Panc1 (cell line): ENCODE results near the gene MTA1. TPM values are rescaled to one million over a fixed set of nuclear protein-coding genes. Genes with fewer than 3 reads are reported as not detected.

ENCODE experiments used
- ATAC-seq: fragments of 200-7000 bp; cut with Tn5 transposase; 2 replicates; pipeline ENCODE4 v1.9.1; 2020; ENCODE audit warnings: mild to moderate bottlenecking, moderate library complexity
- BruUV-seq: library from RNA; stranded (reverse); fragments of 400-500 nt; replicated peaks from 2 replicates; lab custom pipeline; 2021; lab: Mats Ljungman, UMichigan
- CTCF ChIA-PET: fragments of 300-600 bp; sonication (Branson Sonifier 250); formaldehyde crosslinking; loops from one replicate; lab custom pipeline; 2022; ENCODE audit warnings: antibody characterized with exemption; lab: Charles Lee
- POLR2A ChIA-PET: fragments of 300-600 bp; sonication (Branson Sonifier 250); formaldehyde crosslinking; loops from one replicate; lab custom pipeline; 2022; ENCODE audit warnings: antibody characterized with exemption; lab: Charles Lee
- DNase-seq: peaks from one replicate; pipeline ENCODE4 v3.0.0-alpha.2; 2010; ENCODE audit warnings: low read depth, low spot score
- H3K27ac ChIP-seq: 2 replicates; pipeline ENCODE4 v1.5.1; 2011; ENCODE audit warnings: mild to moderate bottlenecking, low read length, inconsistent platforms
- H3K27me3 ChIP-seq: fragments of 200-500 bp; sonication (Bioruptor generic); 2 replicates; pipeline ENCODE4 v1.6.0; 2014; ENCODE audit warnings: low read length, inconsistent platforms; ENCODE audit not compliant: control insufficient read depth, insufficient read depth
- H3K36me3 ChIP-seq: fragments of 200-500 bp; sonication (Bioruptor generic); 2 replicates; pipeline ENCODE4 v1.5.1; 2014; ENCODE audit warnings: inconsistent platforms, mild to moderate bottlenecking, low read length, moderate library complexity; ENCODE audit not compliant: control insufficient read depth, insufficient read depth
- H3K4me1 ChIP-seq: 2 replicates; pipeline ENCODE4 v1.5.1; 2011; ENCODE audit warnings: inconsistent platforms, mild to moderate bottlenecking, low read length, moderate library complexity; ENCODE audit not compliant: control insufficient read depth, insufficient read depth
- H3K4me3 ChIP-seq, 2 experiments: 2 replicates each; pipeline ENCODE4 v1.5.1; 2011 to 2012; ENCODE audit warnings: low read depth in 2 of 2, low read length in 2 of 2, mild to moderate bottlenecking in 2 of 2, inconsistent platforms in 1 of 2, moderate library complexity in 1 of 2
- H3K9me3 ChIP-seq: fragments of 200-500 bp; sonication (Bioruptor generic); 2 replicates; pipeline ENCODE4 v1.5.1; 2014; ENCODE audit warnings: low read depth, mild to moderate bottlenecking, inconsistent platforms, low read length, moderate library complexity; ENCODE audit not compliant: control insufficient read depth, insufficient read depth
- POLR2AphosphoS5 ChIP-seq: IDR thresholded peaks from 2 replicates; pipeline ENCODE4 v1.6.1; 2012; ENCODE audit warnings: mild to moderate bottlenecking, low read depth, low read length, moderate library complexity
- SIN3A ChIP-seq: IDR thresholded peaks from 2 replicates; pipeline ENCODE4 v1.6.1; 2012; ENCODE audit warnings: low read depth, mild to moderate bottlenecking, low read length, moderate library complexity, borderline replicate concordance; ENCODE audit not compliant: insufficient read depth
- TCF7L2 ChIP-seq: IDR thresholded peaks from 2 replicates; pipeline ENCODE4 v1.6.1; 2011; ENCODE audit warnings: mild to moderate bottlenecking, low read depth, low read length, inconsistent platforms
- in situ Hi-C: cut with HindIII; loops from 2 replicates; pipeline ENCODE4 v1.10.0; 2016; ENCODE audit warnings: low sequenced_read_pairs, low pct_unique_long_range_greater_than_20kb
- intact Hi-C: fragments of 100-400 bp; cut with micrococcal nuclease; formaldehyde crosslinking; loops from one replicate; pipeline ENCODE4 v1.10.0; 2022; ENCODE audit not compliant: unreplicated experiment
- total RNA-seq: library from RNA; stranded (reverse); gene quantifications from one replicate; pipeline ENCODE4 v1.2.1, GENCODE V29; 2021; ENCODE audit not compliant: unreplicated experiment
- TF ChIP-seq, protein P1 (sequence below), 2 experiments: IDR thresholded peaks; 2 replicates each; pipeline ENCODE4 v1.6.1; 2011 to 2012; ENCODE audit warnings: low read depth in 2 of 2, control low read depth in 1 of 2, low read length in 1 of 2, mild to moderate bottlenecking in 1 of 2, moderate library complexity in 1 of 2; ENCODE audit not compliant: insufficient read depth in 1 of 2
- TF ChIP-seq, protein P2 (sequence below): fragments of 450-650 bp; IDR thresholded peaks from 2 replicates; pipeline ENCODE4 v1.5.1; 2017; ENCODE audit warnings: mild to moderate bottlenecking

The MTA1 gene
- total RNA-seq, 1 experiment from 2014 or later: 105 TPM

GRCh38 chr14:105392131-105393090 lies 27.2 kb upstream of the MTA1 start:
- Histone ChIP-seq H3K9me3 (no peaks in the 10 kb centered on the region), H3K27me3 (no peaks in the 10 kb centered on the region), H3K36me3 (no peaks in the 10 kb centered on the region), H3K4me1 (no peaks in the 10 kb centered on the region; the same call in 1 of the 2 replicates), H3K27ac (no peak overlapping the region), H3K4me3 (no peak overlapping the region)
- in situ Hi-C loops: no loop called here
- intact Hi-C loops: no loop called here
- ChIA-PET CTCF (interaction anchor here (0.6 kb wide), 1 partner anchor 880 kb away, joined by 5 read pairs; no protein-coding TSS in a partner anchor), POLR2A (interaction anchor here (0.6 kb wide), 1 partner anchor 16 kb away, joined by 4 read pairs; no protein-coding TSS in a partner anchor)
- ATAC-seq (no peak), DNase-seq (no peak)
- TF ChIP-seq SIN3A (no peak), TCF7L2 (no peak), POLR2AphosphoS5 (no peak)
- TF ChIP-seq, protein P1, sequence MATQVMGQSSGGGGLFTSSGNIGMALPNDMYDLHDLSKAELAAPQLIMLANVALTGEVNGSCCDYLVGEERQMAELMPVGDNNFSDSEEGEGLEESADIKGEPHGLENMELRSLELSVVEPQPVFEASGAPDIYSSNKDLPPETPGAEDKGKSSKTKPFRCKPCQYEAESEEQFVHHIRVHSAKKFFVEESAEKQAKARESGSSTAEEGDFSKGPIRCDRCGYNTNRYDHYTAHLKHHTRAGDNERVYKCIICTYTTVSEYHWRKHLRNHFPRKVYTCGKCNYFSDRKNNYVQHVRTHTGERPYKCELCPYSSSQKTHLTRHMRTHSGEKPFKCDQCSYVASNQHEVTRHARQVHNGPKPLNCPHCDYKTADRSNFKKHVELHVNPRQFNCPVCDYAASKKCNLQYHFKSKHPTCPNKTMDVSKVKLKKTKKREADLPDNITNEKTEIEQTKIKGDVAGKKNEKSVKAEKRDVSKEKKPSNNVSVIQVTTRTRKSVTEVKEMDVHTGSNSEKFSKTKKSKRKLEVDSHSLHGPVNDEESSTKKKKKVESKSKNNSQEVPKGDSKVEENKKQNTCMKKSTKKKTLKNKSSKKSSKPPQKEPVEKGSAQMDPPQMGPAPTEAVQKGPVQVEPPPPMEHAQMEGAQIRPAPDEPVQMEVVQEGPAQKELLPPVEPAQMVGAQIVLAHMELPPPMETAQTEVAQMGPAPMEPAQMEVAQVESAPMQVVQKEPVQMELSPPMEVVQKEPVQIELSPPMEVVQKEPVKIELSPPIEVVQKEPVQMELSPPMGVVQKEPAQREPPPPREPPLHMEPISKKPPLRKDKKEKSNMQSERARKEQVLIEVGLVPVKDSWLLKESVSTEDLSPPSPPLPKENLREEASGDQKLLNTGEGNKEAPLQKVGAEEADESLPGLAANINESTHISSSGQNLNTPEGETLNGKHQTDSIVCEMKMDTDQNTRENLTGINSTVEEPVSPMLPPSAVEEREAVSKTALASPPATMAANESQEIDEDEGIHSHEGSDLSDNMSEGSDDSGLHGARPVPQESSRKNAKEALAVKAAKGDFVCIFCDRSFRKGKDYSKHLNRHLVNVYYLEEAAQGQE (IDR thresholded peaks at IDR 0.05; ENCODE audit: insufficient read depth in 1 of 2, low read depth in 2 of 2, low read length in 1 of 2): no peak
- TF ChIP-seq, protein P2, sequence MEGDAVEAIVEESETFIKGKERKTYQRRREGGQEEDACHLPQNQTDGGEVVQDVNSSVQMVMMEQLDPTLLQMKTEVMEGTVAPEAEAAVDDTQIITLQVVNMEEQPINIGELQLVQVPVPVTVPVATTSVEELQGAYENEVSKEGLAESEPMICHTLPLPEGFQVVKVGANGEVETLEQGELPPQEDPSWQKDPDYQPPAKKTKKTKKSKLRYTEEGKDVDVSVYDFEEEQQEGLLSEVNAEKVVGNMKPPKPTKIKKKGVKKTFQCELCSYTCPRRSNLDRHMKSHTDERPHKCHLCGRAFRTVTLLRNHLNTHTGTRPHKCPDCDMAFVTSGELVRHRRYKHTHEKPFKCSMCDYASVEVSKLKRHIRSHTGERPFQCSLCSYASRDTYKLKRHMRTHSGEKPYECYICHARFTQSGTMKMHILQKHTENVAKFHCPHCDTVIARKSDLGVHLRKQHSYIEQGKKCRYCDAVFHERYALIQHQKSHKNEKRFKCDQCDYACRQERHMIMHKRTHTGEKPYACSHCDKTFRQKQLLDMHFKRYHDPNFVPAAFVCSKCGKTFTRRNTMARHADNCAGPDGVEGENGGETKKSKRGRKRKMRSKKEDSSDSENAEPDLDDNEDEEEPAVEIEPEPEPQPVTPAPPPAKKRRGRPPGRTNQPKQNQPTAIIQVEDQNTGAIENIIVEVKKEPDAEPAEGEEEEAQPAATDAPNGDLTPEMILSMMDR: no peak
- no TSS peak for BruUV-seq

DNA sequence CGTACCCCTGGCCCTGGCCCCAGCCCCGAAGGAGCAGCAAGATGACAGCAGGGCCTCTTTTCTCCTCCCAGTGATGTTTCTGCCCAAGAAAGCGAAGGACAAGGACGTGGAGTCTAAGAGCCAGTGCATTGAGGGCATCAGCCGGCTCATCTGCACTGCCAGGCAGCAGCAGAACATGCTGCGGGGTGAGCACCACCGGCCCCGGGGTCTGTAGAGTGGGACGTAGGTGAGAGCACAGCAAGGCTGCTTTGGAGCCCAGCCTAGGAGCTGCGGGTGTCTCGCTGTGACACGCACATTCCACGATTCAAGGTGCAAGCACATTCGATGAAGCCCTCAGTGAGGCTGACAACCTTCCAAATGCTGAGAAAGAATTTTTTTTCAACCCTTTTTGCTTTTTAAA lies 26.5 kb upstream of the MTA1 start:
- Histone ChIP-seq H3K4me3 (no peak overlapping the region), H3K27me3 (no peaks in the 10 kb centered on the region), H3K27ac (no peak overlapping the region), H3K4me1 (peaks cover 3% of the 10 kb centered on the region; the same call in 1 of the 2 replicates), H3K9me3 (no peaks in the 10 kb centered on the region), H3K36me3 (no peaks in the 10 kb centered on the region)
- intact Hi-C loops (no loop called here), in situ Hi-C loops (no loop called here)
- BruUV-seq: no TSS peak
- POLR2A ChIA-PET: no interaction called here
- TF ChIP-seq TCF7L2 (no peak), SIN3A (no peak), POLR2AphosphoS5 (no peak)
- TF ChIP-seq, protein P2: no peak
- TF ChIP-seq, protein P1 (IDR thresholded peaks at IDR 0.05; ENCODE audit: insufficient read depth in 1 of 2, low read depth in 2 of 2, low read length in 1 of 2): no peak
- ATAC-seq (no peak), DNase-seq (no peak)
- CTCF ChIA-PET: no interaction called here
